ENCODE results near the gene CCDC33.

CCDC33 gene

GRCh38 chr15:74192751-74193150 lies 43.4 kb upstream of the CCDC33 start:
- H3K36me3 ChIP-seq (ENCODE audit: insufficient read depth, low read length) = no peaks in the 10 kb centered on the region
- H3K4me2 ChIP-seq (ENCODE audit: insufficient read depth, low read length) = no peak overlapping the region
- H3K9me3 ChIP-seq (ENCODE audit: insufficient read depth, low read length, severe bottlenecking) = no peaks in the 10 kb centered on the region
- no peak for TF ChIP-seq CTCF (IDR thresholded peaks at IDR 0.05; ENCODE audit: borderline replicate concordance, extremely low read depth, low read length, poor library complexity, severe bottlenecking)
- no peak for TF ChIP-seq EZH2 (IDR thresholded peaks at IDR 0.05; ENCODE audit: borderline replicate concordance, low read depth, low read length, severe bottlenecking)
- no peak overlapping the region for H3K4me3 ChIP-seq (ENCODE audit: low read depth in 1 of 2, low read length in 2 of 2)
- no peaks in the 10 kb centered on the region for H3K27me3 ChIP-seq (ENCODE audit: insufficient read depth, low read length, poor library complexity)
- no peak overlapping the region for H3K9ac ChIP-seq (ENCODE audit: low read depth, low read length)
- no peaks in the 10 kb centered on the region for H3K4me1 ChIP-seq (ENCODE audit: insufficient read depth, low read length)
- H4K20me1 ChIP-seq (ENCODE audit: insufficient read depth, low read length) = no peaks in the 10 kb centered on the region
- H2AFZ ChIP-seq (ENCODE audit: low read depth, low read length) = no peak overlapping the region
- H3K79me2 ChIP-seq (ENCODE audit: insufficient read depth, low read length) = no peaks in the 10 kb centered on the region
- no peak for ATAC-seq (ENCODE audit: insufficient read depth, low read depth)
- DNase-seq = no peak
- no peak overlapping the region for H3K27ac ChIP-seq (ENCODE audit: low read length)

- Histone ChIP-seq H4K20me1 (ENCODE audit: insufficient read depth, low read length) (no peaks in the 10 kb centered on the region), H3K27me3 (ENCODE audit: insufficient read depth, low read length, poor library complexity) (no peaks in the 10 kb centered on the region), H3K4me2 (ENCODE audit: insufficient read depth, low read length) (no peak overlapping the region), H3K4me3 (ENCODE audit: low read depth in 1 of 2, low read length in 2 of 2) (no peak overlapping the region), H3K36me3 (ENCODE audit: insufficient read depth, low read length) (no peaks in the 10 kb centered on the region), H3K9ac (ENCODE audit: low read depth, low read length) (no peak overlapping the region), H3K27ac (ENCODE audit: low read length) (no peak overlapping the region), H3K9me3 (ENCODE audit: insufficient read depth, low read length, severe bottlenecking) (no peaks in the 10 kb centered on the region), H3K4me1 (ENCODE audit: insufficient read depth, low read length) (no peaks in the 10 kb centered on the region), H2AFZ (ENCODE audit: low read depth, low read length) (no peak overlapping the region), H3K79me2 (ENCODE audit: insufficient read depth, low read length) (no peaks in the 10 kb centered on the region)
- ATAC-seq (ENCODE audit: insufficient read depth, low read depth) (no peak), DNase-seq (no peak)
- no peak for TF ChIP-seq CTCF (IDR thresholded peaks at IDR 0.05; ENCODE audit: borderline replicate concordance, extremely low read depth, low read length, poor library complexity, severe bottlenecking)
These were observed 42.8 kb upstream of the CCDC33 start for GRCh38 chr15:74193299-74193718.

- H3K4me1 ChIP-seq (ENCODE audit: insufficient read depth, low read length) = no peaks in the 10 kb centered on the region
- no peak overlapping the region for H3K4me2 ChIP-seq (ENCODE audit: insufficient read depth, low read length)
- no peaks in the 10 kb centered on the region for H3K36me3 ChIP-seq (ENCODE audit: insufficient read depth, low read length)
- H3K9me3 ChIP-seq (ENCODE audit: insufficient read depth, low read length, severe bottlenecking) = no peaks in the 10 kb centered on the region
- H3K27me3 ChIP-seq (ENCODE audit: insufficient read depth, low read length, poor library complexity) = no peaks in the 10 kb centered on the region
- DNase-seq = no peak
- H3K4me3 ChIP-seq (ENCODE audit: low read depth in 1 of 2, low read length in 2 of 2) = no peak overlapping the region
- H4K20me1 ChIP-seq (ENCODE audit: insufficient read depth, low read length) = no peaks in the 10 kb centered on the region
- no peak overlapping the region for H2AFZ ChIP-seq (ENCODE audit: low read depth, low read length)
- H3K9ac ChIP-seq (ENCODE audit: low read depth, low read length) = no peak overlapping the region
- ATAC-seq (ENCODE audit: insufficient read depth, low read depth) = no peak
- TF ChIP-seq EZH2 (IDR thresholded peaks at IDR 0.05; ENCODE audit: borderline replicate concordance, low read depth, low read length, severe bottlenecking) (no peak), CTCF (IDR thresholded peaks at IDR 0.05; ENCODE audit: borderline replicate concordance, extremely low read depth, low read length, poor library complexity, severe bottlenecking) (no peak)
- H3K79me2 ChIP-seq (ENCODE audit: insufficient read depth, low read length) = no peaks in the 10 kb centered on the region
- no peak overlapping the region for H3K27ac ChIP-seq (ENCODE audit: low read length)
These were observed 42.2 kb upstream of the CCDC33 start for GRCh38 chr15:74193905-74194304.

Data from DND-41 (cell line).